ENCODE measurements around the gene DDX56.
"Not testable (repeated sequence)": the region's sequence is repeated elsewhere in the genome, so short reads cannot be mapped to it uniquely, and the experiment has no call there.

DDX56 gene

GRCh38 chr7:44561962-44562621 is 11.6 kb downstream of the DDX56 start:
- no peak for DNase-seq

- DNase-seq, result no peak
These were observed 12.2 kb downstream of the DDX56 start for GRCh38 chr7:44561481-44561880.

GRCh38 chr7:44559485-44559884 is 14.2 kb downstream of the DDX56 start:
- no peak for DNase-seq

DNA sequence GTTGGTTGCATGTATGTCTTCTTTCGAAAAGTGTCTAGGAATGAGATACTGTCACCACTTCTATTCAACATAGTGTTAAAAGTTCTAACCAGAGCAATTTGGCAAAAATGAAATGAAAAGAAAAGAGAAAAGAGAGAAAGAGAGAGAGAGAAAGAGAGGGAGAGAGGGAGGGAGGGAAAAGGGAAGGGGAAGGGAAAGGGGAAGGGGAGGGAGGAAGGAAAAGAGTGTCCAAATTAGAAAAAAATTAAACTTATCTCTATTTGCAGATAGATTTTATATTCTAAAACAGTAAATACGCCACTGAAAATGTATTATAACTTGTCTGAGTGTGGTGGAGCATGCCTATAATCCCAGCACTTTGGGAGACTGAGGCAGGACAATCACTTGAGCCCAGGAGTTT is 16.2 kb downstream of the DDX56 start:
- DNase-seq, result no peak

- no peak for DNase-seq
These were observed 18.4 kb downstream of the DDX56 start for GRCh38 chr7:44555350-44555749.

DNA sequence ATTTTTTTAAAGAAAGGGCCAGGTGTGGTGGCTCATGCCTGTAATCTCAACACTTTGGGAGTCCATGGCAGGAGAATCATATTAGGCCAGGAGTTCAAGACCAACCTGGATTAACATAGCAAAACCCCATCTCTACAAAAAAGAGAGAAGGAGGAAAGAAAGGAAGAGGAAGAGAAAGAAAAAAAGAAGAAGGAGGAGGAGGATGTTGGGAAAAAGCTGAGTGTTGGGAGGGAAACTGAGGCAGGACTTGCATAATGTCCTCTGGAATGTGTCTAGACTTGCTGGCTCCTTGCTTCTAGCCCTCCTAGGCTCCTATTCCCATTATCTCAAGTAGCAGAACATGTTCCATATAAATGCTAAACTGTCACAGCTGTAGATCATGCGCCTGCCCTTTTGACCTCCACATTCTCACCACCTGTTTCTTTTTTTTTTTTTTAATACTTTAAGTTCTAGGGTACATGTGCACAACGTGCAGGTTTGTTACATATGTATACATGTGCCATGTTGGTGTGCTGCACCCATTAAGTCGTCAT is 21.2 kb downstream of the DDX56 start:
- not testable (repeated sequence) for DNase-seq

DNA sequence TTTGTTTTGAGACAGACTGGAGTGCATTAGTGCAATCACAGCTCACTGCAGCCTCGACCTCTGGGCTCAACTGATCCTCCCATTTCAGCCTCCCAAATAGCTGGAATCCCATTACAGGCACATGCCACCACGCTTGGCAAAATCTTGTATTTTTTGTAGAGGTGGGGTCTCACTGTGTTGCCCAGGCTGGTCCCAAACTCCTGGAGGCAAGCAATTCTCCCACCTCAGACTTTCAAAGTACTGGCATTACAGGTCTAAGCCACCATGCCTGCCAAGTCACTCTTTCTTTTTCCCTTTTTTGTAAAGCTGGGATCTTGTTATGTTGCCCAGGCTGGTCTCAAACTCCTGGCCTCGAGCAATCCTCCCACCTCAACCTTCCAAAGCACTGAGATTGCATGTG is 24.3 kb downstream of the DDX56 start:
- no peak for DNase-seq

GRCh38 chr7:44548893-44549292 is 24.8 kb downstream of the DDX56 start:
- no peak for DNase-seq

DNA sequence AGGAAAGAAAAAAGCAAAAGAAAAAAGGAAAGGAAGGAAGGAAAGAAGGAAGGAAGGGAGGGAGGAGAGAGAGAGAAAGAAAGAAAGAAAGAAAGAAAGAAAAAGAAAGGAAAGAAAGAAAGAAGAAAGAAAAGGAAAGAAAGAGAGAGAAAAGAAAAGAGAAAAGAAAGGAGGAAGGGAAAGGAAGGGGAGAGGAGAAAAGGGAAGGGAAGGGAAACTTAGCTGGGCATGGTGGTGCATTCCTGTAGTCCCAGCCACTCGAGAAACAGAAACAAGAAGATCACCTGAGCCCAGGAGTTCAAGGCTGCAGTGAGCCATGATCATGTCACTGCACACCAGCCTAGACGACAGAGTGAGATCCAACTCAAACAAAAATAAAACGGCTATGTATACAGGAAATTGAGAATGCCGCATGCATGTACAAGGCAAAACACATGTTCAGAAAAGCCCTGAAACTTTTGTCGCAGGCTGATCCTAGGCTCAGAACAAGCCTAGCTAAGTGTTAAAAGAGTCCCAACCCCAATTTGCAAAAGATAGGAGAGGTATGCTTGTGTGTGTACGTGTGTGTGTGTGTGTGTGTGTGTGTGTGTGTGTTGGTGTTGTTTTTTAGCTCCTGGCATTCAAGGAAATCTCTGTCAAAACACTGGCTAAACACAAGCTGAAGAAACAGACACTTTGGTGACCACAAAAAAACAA is 26.0 kb downstream of the DDX56 start:
- no peak for DNase-seq

GRCh38 chr7:44541876-44542610 is 31.7 kb downstream of the DDX56 start:
- DNase-seq, result no peak

DNA sequence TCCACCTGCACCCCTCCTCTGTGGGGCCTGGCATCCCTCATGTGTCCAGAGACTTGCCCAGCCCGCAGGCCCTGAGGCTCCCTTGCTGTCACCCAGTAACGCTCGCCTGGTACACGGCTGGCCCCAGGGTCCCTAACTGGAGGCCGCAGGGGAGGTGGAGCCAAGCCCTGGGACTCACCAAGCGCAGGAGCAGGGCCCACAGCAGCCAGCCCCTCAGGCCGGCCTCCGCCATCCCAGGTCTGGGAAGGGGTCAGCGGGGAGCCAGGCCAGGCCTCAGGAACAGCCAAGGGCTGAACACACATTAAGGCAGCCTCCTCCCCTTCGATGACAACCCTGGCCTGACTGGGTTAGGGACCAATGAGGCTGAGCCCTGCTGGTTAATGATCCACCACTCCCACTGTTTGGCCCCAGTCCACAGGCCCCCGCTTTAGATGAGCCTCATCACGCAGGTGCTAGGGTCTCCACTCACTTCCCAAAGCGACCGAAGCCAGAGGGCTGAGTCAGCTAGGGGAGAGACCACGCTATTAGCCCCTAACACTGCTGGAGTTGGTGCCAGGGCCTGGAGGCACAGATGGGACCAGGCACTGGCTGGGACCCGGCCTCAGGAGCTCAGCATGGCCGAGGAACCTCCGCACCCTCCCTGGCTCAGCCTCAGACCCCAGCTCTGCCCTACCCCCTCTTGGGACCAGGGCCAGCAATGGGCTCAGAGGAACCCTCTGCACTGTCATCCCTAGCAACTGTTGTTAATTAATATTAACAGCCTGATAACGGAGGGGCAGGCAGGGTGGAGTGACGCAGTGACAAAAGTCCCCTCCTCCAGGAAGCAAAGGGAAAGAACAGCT is 32.5 kb downstream of the DDX56 start, which contains the start of gene NPC1L1:
Gene NPC1L1, minus strand, starts transcription at position 303 of the 842 bp plus-strand sequence. Its CDS starts 71 bp downstream, at position 232.
- DNase-seq, result no peak

- DNase-seq, result no peak
These were observed 33.1 kb downstream of the DDX56 start for GRCh38 chr7:44540592-44541027.

GRCh38 chr7:44539669-44540506 is 33.8 kb downstream of the DDX56 start:
- DNase-seq, result no peak

DNA sequence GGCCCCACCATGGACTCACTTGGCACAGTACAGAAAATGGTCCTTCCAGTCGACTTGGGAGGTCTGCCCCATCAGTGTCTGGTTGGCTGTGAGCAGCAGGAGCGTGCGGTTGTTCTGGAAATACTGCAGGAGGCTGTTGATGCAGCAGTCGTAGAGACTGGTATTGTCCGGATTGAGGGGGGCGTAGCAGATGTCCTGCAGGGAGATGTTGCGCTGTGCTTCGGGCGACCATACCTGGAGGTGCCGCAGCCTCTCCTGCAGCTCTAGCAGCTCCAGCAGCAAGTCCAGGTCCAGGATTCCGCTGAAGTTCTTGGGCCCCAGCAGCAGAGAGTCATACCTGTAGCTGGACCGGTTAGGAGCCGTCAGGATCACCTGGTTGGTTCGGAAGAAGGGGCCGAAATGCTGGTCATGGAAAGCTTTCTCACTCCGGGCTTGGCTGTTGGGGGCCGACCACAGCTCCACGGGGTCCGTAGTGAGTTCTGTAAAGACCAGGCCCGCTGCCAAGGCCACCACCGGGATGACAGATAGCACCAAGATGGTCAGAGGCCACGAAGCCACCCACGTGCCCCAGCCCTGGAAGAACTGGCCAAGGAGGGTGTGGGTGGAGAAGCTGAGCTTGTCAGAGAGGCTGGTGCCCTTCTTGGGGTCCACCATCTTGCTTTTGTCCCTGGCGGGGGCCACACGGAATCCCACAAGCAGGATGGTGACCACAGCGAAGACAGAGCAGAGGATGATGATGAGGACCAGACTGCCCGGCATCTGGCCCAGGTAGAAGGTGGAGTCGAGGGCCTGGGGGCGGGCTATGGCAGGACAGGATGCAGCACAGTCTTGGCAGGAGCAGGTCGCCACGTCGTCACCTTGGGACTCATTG is 34.7 kb downstream of the DDX56 start:
- DNase-seq, result no peak

- DNase-seq, result no peak
These were observed 35.5 kb downstream of the DDX56 start for GRCh38 chr7:44538093-44538797.

GRCh38 chr7:44537442-44537841 is 36.3 kb downstream of the DDX56 start:
- no peak for DNase-seq

- DNase-seq, result no peak
These were observed 37.6 kb downstream of the DDX56 start for GRCh38 chr7:44536090-44536489.

- DNase-seq, result no peak
These were observed 38.2 kb downstream of the DDX56 start for GRCh38 chr7:44535348-44536064.

GRCh38 chr7:44534501-44534900 is 39.2 kb downstream of the DDX56 start:
- peak; percentile 19 for DNase-seq

Data from NCI-H2171 treated with DMSO at 0.1 percent for 48 hours (cell line).